A673 (cell line): ENCODE results near the gene TCEAL5. TPM values are rescaled to one million over a fixed set of nuclear protein-coding genes. Genes with fewer than 3 reads are reported as not detected.

ENCODE experiments used
- BruUV-seq: library from RNA; stranded (reverse); fragments of 400-500 nt; replicated peaks from 2 replicates; lab custom pipeline; 2021; lab: Mats Ljungman, UMichigan
- CTCF ChIA-PET: fragments of 300-600 bp; sonication (Branson Sonifier 250); formaldehyde crosslinking; loops from one replicate; lab custom pipeline; 2022; ENCODE audit warnings: antibody characterized with exemption; lab: Charles Lee
- POLR2A ChIA-PET: fragments of 300-600 bp; sonication (Branson Sonifier 250); formaldehyde crosslinking; loops from one replicate; lab custom pipeline; 2022; ENCODE audit warnings: antibody characterized with exemption; ENCODE audit not compliant: low non-redundant PET; lab: Charles Lee
- DNase-seq: peaks from one replicate; pipeline ENCODE4 v3.0.0-alpha.2; 2015; ENCODE audit warnings: low spot score
- H3K27ac ChIP-seq: fragments of 200-600 bp; sonication (generic); 2 replicates; pipeline ENCODE4 v1.5.1; 2016; ENCODE audit warnings: mixed run types, low read depth, mild to moderate bottlenecking, mixed read lengths, antibody characterized with exemption, low read length; ENCODE audit not compliant: poor library complexity, severe bottlenecking
- H3K27me3 ChIP-seq: fragments of 200-600 bp; sonication (generic); replicated peaks from 2 replicates; pipeline ENCODE4 v1.6.1; 2017; ENCODE audit warnings: mixed run types, low read depth, mild to moderate bottlenecking, mixed read lengths, antibody characterized with exemption, low read length; ENCODE audit not compliant: insufficient read depth, poor library complexity
- H3K36me3 ChIP-seq: fragments of 200-600 bp; sonication (generic); 2 replicates; pipeline ENCODE4 v1.6.1; 2016; ENCODE audit warnings: mixed run types, mild to moderate bottlenecking, mixed read lengths, antibody characterized with exemption, low read length; ENCODE audit not compliant: insufficient read depth, poor library complexity, severe bottlenecking
- H3K4me1 ChIP-seq: fragments of 200-600 bp; sonication (generic); 2 replicates; pipeline ENCODE4 v1.6.1; 2017; ENCODE audit warnings: mixed run types, mild to moderate bottlenecking, mixed read lengths, antibody characterized with exemption, low read length; ENCODE audit not compliant: insufficient read depth, poor library complexity, severe bottlenecking
- H3K4me3 ChIP-seq: fragments of 200-600 bp; sonication (generic); 2 replicates; pipeline ENCODE4 v1.5.1; 2016; ENCODE audit warnings: low read depth, mixed run types, mild to moderate bottlenecking, mixed read lengths, low read length; ENCODE audit not compliant: poor library complexity, severe bottlenecking
- H3K9me3 ChIP-seq: fragments of 200-600 bp; sonication (generic); 2 replicates; pipeline ENCODE4 v1.6.1; 2016; ENCODE audit warnings: mixed run types, low read depth, mild to moderate bottlenecking, mixed read lengths, antibody characterized with exemption, low read length; ENCODE audit not compliant: poor library complexity, severe bottlenecking
- CTCF ChIP-seq: fragments of 300-800, 200-600 bp; sonication (generic); conservative IDR thresholded peaks from 2 replicates; pipeline ENCODE4 v1.5.1; 2017; ENCODE audit warnings: low read depth, mild to moderate bottlenecking, antibody characterized with exemption, low read length, moderate library complexity, mixed read lengths
- EZH2 ChIP-seq: fragments of 200-600 bp; sonication (generic); IDR thresholded peaks from 2 replicates; pipeline ENCODE4 v1.6.1; 2017; ENCODE audit warnings: borderline replicate concordance, low read depth, mild to moderate bottlenecking, mixed read lengths, antibody characterized with exemption, low read length; ENCODE audit not compliant: poor library complexity, severe bottlenecking
- intact Hi-C: fragments of 100-400 bp; cut with micrococcal nuclease; formaldehyde crosslinking; loops from one replicate; pipeline ENCODE4 v1.10.0; 2022; ENCODE audit not compliant: unreplicated experiment
- total RNA-seq: library from RNA; stranded (reverse); gene quantifications from 2 replicates; pipeline ENCODE4 v1.2.3, GENCODE V29; 2021

TCEAL5 gene
- total RNA-seq, 1 experiment from 2014 or later = 0.58 TPM

GRCh38 chrX:103253608-103254007, 22.9 kb downstream of the TCEAL5 start:
- Histone ChIP-seq H3K4me3 (peak overlapping the region; percentile 64), H3K9me3 (no peaks in the 10 kb centered on the region), H3K4me1 (peaks cover 4% of the 10 kb centered on the region), H3K27me3 (peaks cover 3% of the 10 kb centered on the region), H3K36me3 (no peaks in the 10 kb centered on the region), H3K27ac (peak overlapping the region; percentile 85)
- no peak for DNase-seq
- POLR2A ChIA-PET = no interaction called here
- no TSS peak for BruUV-seq
- intact Hi-C loops = no loop called here
- TF ChIP-seq CTCF (no peak), EZH2 (no peak)
- CTCF ChIA-PET = no interaction called here

DNA sequence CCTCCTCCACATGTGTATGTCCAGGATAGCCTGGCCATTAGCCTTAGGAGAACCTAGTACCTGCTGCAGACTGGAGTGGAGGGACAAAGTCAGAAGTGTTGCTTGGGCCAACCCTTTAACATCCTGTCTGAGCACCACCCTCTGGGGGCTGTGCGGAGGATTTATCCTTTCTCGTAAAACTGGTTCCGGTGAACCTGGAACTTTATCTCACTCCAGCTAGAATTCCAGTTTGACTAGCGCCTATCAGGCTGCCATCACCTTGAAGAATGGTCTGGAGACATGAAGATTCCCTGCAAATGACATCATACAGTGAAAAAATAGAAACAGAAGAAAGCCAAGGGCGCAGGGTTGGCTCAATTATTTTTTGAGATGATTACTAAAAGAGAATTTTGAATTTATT, 25.6 kb downstream of the TCEAL5 start:
- no peak overlapping the region for H3K4me3 ChIP-seq
- BruUV-seq = no TSS peak
- TF ChIP-seq CTCF = no peak
- H3K4me1 ChIP-seq = peaks cover 4% of the 10 kb centered on the region
- no peaks in the 10 kb centered on the region for H3K27me3 ChIP-seq
- intact Hi-C loops = no loop called here
- H3K36me3 ChIP-seq = no peaks in the 10 kb centered on the region
- DNase-seq = no peak
- CTCF ChIA-PET = no interaction called here
- H3K27ac ChIP-seq = no peak overlapping the region
- POLR2A ChIA-PET = interaction anchor here (0.6 kb wide), 1 partner anchor 57 kb away, joined by 4 read pairs; no protein-coding TSS in a partner anchor
- H3K9me3 ChIP-seq = no peaks in the 10 kb centered on the region

DNA sequence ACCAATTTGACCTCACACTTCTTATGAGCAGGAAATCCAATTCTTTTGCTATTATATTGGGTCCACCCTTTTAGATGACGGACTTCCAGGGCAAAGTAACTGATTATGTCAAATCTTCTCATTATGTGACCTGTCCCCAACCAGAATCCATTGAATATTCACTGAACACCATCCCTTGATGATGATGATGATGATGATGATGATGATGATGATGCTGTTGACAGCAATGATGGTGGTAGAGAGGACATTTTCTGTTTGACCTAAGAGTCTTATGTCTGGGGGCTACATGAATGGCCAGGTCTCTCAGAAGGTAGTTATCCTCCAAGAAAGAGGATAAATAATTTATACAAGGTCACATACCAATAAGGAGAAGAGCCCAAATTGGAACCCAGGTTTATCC, 26.7 kb downstream of the TCEAL5 start:
- Histone ChIP-seq H3K4me1 (peaks cover 4% of the 10 kb centered on the region), H3K4me3 (no peak overlapping the region), H3K9me3 (no peaks in the 10 kb centered on the region), H3K27me3 (no peaks in the 10 kb centered on the region), H3K36me3 (no peaks in the 10 kb centered on the region), H3K27ac (no peak overlapping the region)
- ChIA-PET POLR2A (no interaction called here), CTCF (no interaction called here)
- no peak for DNase-seq
- intact Hi-C loops = no loop called here
- no TSS peak for BruUV-seq
- TF ChIP-seq CTCF = no peak
- no peak for TF ChIP-seq EZH2
